ENCODE measurements around the gene SHOC2. TPM values are rescaled to one million over a fixed set of nuclear protein-coding genes. Genes with fewer than 3 reads are reported as not detected.

The SHOC2 gene
- total and polyA plus RNA-seq, 2 of the 8 experiments (the other 6 are each of a cell fraction or from before 2014, with no cell fraction given): 7.6 to 28.2 TPM

DNA sequence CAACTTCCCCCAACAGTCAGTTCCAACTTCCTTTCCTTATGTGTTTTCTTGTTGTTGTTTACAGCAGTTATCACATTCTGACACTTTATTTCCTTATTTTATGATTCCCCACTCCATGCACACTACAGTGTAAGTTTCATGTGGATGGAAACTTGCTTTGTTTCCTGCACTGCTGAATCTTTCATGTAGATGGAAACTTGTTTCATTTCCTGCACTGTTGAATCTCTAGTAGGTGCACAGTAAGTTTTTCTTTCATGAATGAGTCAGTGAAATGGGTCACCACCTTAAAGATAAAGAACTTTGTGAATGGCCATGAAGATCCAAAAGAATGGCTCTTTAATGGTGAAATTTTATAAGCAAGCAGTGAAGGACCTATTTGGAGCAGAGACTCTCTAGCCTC is 61.4 kb downstream of the SHOC2 start:
- Histone ChIP-seq H3K4me1 (replicated peaks in 1 of 4; ENCODE audit: control insufficient read depth in 3 of 4, insufficient read depth in 4 of 4, low read length in 3 of 4) (no peaks in the 10 kb centered on the region), H3K36me3 (ENCODE audit: control insufficient read depth in 2 of 4, insufficient read depth in 4 of 4, low read length in 3 of 4) (peaks cover 0 to 2% (median 0%) of the 10 kb centered on the region in 4 experiments; a peak in 1 of 8 replicates), H3K27me3 (replicated peaks in 1 of 4; ENCODE audit: control insufficient read depth in 3 of 4, extremely low read depth in 1 of 4, insufficient read depth in 3 of 4, low read length in 3 of 4) (no peaks in the 10 kb centered on the region), H3K9me3 (ENCODE audit: insufficient read depth in 2 of 2, low read depth in 1 of 2, low read length in 1 of 2) (no peaks in the 10 kb centered on the region), H2BK12ac (ENCODE audit: low read depth, low read length) (no peak overlapping the region), H3K4me2 (ENCODE audit: insufficient read depth in 1 of 2, low read depth in 2 of 2, low read length in 2 of 2) (no peak overlapping the region), H3K23ac (ENCODE audit: insufficient read length) (no peak overlapping the region), H3K18ac (ENCODE audit: extremely low read depth, low read length) (no peak overlapping the region), H2BK20ac (ENCODE audit: low read length) (no peak overlapping the region), H3K56ac (replicated peaks; ENCODE audit: insufficient read length, low read depth, low read length) (no peak overlapping the region), H2AFZ (ENCODE audit: low read length) (no peak overlapping the region), H4K8ac (ENCODE audit: extremely low read depth, insufficient read depth, low read length) (no peak overlapping the region), H3K27ac (ENCODE audit: low read depth, low read length) (no peak overlapping the region), H3K23me2 (ENCODE audit: low read depth, low read length) (no peaks in the 10 kb centered on the region), H3K4ac (replicated peaks; ENCODE audit: insufficient read length, low read depth, low read length) (no peak overlapping the region), H4K20me1 (replicated peaks in 1 of 2; ENCODE audit: control insufficient read depth in 1 of 2, insufficient read depth in 2 of 2, low read length in 2 of 2) (no peaks in the 10 kb centered on the region), H3K14ac (ENCODE audit: insufficient read length) (no peak overlapping the region), H2BK15ac (ENCODE audit: low read length) (no peak overlapping the region), H3K9ac (replicated peaks in 1 of 4; ENCODE audit: extremely low read depth in 1 of 4, low read depth in 3 of 4, low read length in 3 of 4) (no peak overlapping the region), H2BK120ac (replicated peaks; ENCODE audit: low read depth, low read length) (no peak overlapping the region), H2BK5ac (ENCODE audit: low read depth, low read length) (no peak overlapping the region), H4K5ac (ENCODE audit: insufficient read length, low read depth, low read length) (no peak overlapping the region), H2AK5ac (ENCODE audit: low read depth, low read length) (no peak overlapping the region), H4K91ac (replicated peaks; ENCODE audit: insufficient read length, low read length) (no peak overlapping the region), H3K79me1 (ENCODE audit: low read depth, low read length) (peaks cover 6% of the 10 kb centered on the region), H3K79me2 (ENCODE audit: control insufficient read depth in 1 of 2, insufficient read depth in 2 of 2, low read length in 2 of 2) (peaks cover 0 to 66% of the 10 kb centered on the region in 2 experiments; a peak in 2 of 4 replicates), H3K4me3 (ENCODE audit: extremely low read depth in 1 of 4, insufficient read depth in 2 of 4, low read depth in 3 of 4, low read length in 4 of 4) (no peak overlapping the region)
- CTCF ChIA-PET (ENCODE audit: partially characterized antibody): no interaction called here
- POLR2A ChIA-PET (ENCODE audit: partially characterized antibody): no interaction called here
- FAIRE-seq: no peak
- DNase-seq (ENCODE audit: low read depth in 1 of 2, low spot score in 2 of 2): no peak
- TF ChIP-seq HDAC2 (IDR thresholded peaks at IDR 0.05; ENCODE audit: borderline replicate concordance in 1 of 2, low read depth in 2 of 2, low read length in 2 of 2) (no peak), GTF2F1 (IDR thresholded peaks at IDR 0.05; ENCODE audit: borderline replicate concordance, low read depth, low read length) (no peak), EZH2 (IDR thresholded peaks at IDR 0.05; ENCODE audit: low read depth, low read length, severe bottlenecking) (no peak), SIRT6 (IDR thresholded peaks at IDR 0.05; ENCODE audit: low read length) (no peak), SRF (IDR thresholded peaks at IDR 0.05; ENCODE audit: low read depth, low read length) (no peak), YY1 (IDR thresholded peaks at IDR 0.05; ENCODE audit: low read depth, low read length) (no peak), CHD2 (IDR thresholded peaks at IDR 0.05; ENCODE audit: low read length) (no peak)

All from H1 (cell line).